SK-N-SH treated with all-trans-retinoic acid at 6 μM for 48 hours (cell line): Measurements from ENCODE around the gene GRAMD1B.

Experiments used
- ATAC-seq: fragments of 200-7000 bp; cut with Tn5 transposase; 3 replicates; pipeline ENCODE4 v1.9.1; 2020; ENCODE audit warnings: mild to moderate bottlenecking, moderate library complexity
- ARNTL ChIP-seq: fragments of 450-650 bp; formaldehyde crosslinking; IDR thresholded peaks from 2 replicates; pipeline ENCODE4 v1.5.0; 2020; ENCODE audit warnings: low read depth, mild to moderate bottlenecking, moderate library complexity, borderline replicate concordance
- BACH2 ChIP-seq: fragments of 250-450 bp; sonication (Bioruptor Pico); IDR thresholded peaks from 2 replicates; pipeline ENCODE4 v1.9.0; 2021; ENCODE audit warnings: mild to moderate bottlenecking, borderline replicate concordance
- CREB5 ChIP-seq: fragments of 250-450 bp; sonication (Bioruptor Pico); IDR thresholded peaks from 2 replicates; pipeline ENCODE4 v1.5.1; 2020; ENCODE audit warnings: low read depth, mild to moderate bottlenecking, moderate library complexity
- CSDC2 ChIP-seq: fragments of 250-450 bp; sonication (Bioruptor Pico); IDR thresholded peaks from 2 replicates; pipeline ENCODE4 v1.5.0; 2020; ENCODE audit warnings: mild to moderate bottlenecking, moderate library complexity
- ESRRG ChIP-seq: fragments of 250-450 bp; sonication (Bioruptor Pico); IDR thresholded peaks from 2 replicates; pipeline ENCODE4 v1.6.1; 2021; ENCODE audit warnings: mild to moderate bottlenecking
- GLIS3 ChIP-seq: fragments of 250-450 bp; sonication (Bioruptor Pico); IDR thresholded peaks from 2 replicates; pipeline ENCODE4 v1.5.0; 2020; ENCODE audit warnings: mild to moderate bottlenecking, moderate library complexity
- ISL1 ChIP-seq: fragments of 250-450 bp; sonication (Bioruptor Pico); IDR thresholded peaks from 2 replicates; pipeline ENCODE4 v2.1.2; 2022; ENCODE audit warnings: mild to moderate bottlenecking, moderate library complexity
- OSR1 ChIP-seq: fragments of 250-450 bp; sonication (Bioruptor Pico); IDR thresholded peaks from 2 replicates; pipeline ENCODE4 v1.8.0; 2022; ENCODE audit warnings: moderate library complexity, mild to moderate bottlenecking, inconsistent platforms
- PATZ1 ChIP-seq: fragments of 250-450 bp; sonication (Bioruptor Pico); IDR thresholded peaks from 2 replicates; pipeline ENCODE4 v1.8.0; 2020; ENCODE audit warnings: mild to moderate bottlenecking, moderate library complexity, borderline replicate concordance
- PPARA ChIP-seq: fragments of 250-450 bp; sonication (Bioruptor Pico); IDR thresholded peaks from 2 replicates; pipeline ENCODE4 v1.5.0; 2020; ENCODE audit warnings: mild to moderate bottlenecking, borderline replicate concordance
- RARB ChIP-seq: fragments of 250-450 bp; sonication (Bioruptor Pico); IDR thresholded peaks from 2 replicates; pipeline ENCODE4 v1.8.0; 2021; ENCODE audit warnings: mild to moderate bottlenecking, moderate library complexity
- SNAI2 ChIP-seq: fragments of 250-450 bp; sonication (Bioruptor Pico); IDR thresholded peaks from 2 replicates; pipeline ENCODE4 v1.5.0; 2020; ENCODE audit warnings: mild to moderate bottlenecking, moderate library complexity
- TCF4 ChIP-seq: fragments of 250-450 bp; sonication (Bioruptor Pico); IDR thresholded peaks from 2 replicates; pipeline ENCODE4 v1.8.0; 2021; ENCODE audit warnings: mild to moderate bottlenecking, moderate library complexity, borderline replicate concordance
- TOX ChIP-seq: fragments of 250-450 bp; sonication (Bioruptor Pico); IDR thresholded peaks from 2 replicates; pipeline ENCODE4 v1.8.0; 2021; ENCODE audit warnings: mild to moderate bottlenecking, moderate library complexity, borderline replicate concordance
- ZC3H10 ChIP-seq: fragments of 250-450 bp; sonication (Bioruptor Pico); IDR thresholded peaks from 2 replicates; pipeline ENCODE4 v1.5.1; 2021; ENCODE audit warnings: mild to moderate bottlenecking, moderate library complexity
- ZFP3 ChIP-seq: fragments of 250-450 bp; sonication (Bioruptor Pico); IDR thresholded peaks from 2 replicates; pipeline ENCODE4 v1.5.0; 2020; ENCODE audit warnings: mild to moderate bottlenecking, moderate library complexity
- ZFP30 ChIP-seq: fragments of 450-650 bp; formaldehyde crosslinking; IDR thresholded peaks from 2 replicates; pipeline ENCODE4 v1.5.0; 2022; ENCODE audit warnings: mild to moderate bottlenecking, moderate library complexity
- ZNF565 ChIP-seq: fragments of 450-650 bp; formaldehyde crosslinking; conservative IDR thresholded peaks from 2 replicates; pipeline ENCODE4 v1.5.0; 2020; ENCODE audit warnings: low read depth, mild to moderate bottlenecking, moderate library complexity
- ZNF8 ChIP-seq: fragments of 450-650 bp; formaldehyde crosslinking; IDR thresholded peaks from 2 replicates; pipeline ENCODE4 v1.5.0; 2020; ENCODE audit warnings: mild to moderate bottlenecking, moderate library complexity
- TF ChIP-seq, protein P1 (sequence below): fragments of 250-450 bp; sonication (Bioruptor Pico); IDR thresholded peaks from 2 replicates; pipeline ENCODE4 v1.5.1; 2021; ENCODE audit warnings: mild to moderate bottlenecking, moderate library complexity
- TF ChIP-seq, protein P2 (sequence below): fragments of 250-450 bp; sonication (Bioruptor Pico); IDR thresholded peaks from 2 replicates; pipeline ENCODE4 v1.8.0; 2021; ENCODE audit warnings: low read depth, mild to moderate bottlenecking, moderate library complexity, borderline replicate concordance

Gene GRAMD1B

DNA sequence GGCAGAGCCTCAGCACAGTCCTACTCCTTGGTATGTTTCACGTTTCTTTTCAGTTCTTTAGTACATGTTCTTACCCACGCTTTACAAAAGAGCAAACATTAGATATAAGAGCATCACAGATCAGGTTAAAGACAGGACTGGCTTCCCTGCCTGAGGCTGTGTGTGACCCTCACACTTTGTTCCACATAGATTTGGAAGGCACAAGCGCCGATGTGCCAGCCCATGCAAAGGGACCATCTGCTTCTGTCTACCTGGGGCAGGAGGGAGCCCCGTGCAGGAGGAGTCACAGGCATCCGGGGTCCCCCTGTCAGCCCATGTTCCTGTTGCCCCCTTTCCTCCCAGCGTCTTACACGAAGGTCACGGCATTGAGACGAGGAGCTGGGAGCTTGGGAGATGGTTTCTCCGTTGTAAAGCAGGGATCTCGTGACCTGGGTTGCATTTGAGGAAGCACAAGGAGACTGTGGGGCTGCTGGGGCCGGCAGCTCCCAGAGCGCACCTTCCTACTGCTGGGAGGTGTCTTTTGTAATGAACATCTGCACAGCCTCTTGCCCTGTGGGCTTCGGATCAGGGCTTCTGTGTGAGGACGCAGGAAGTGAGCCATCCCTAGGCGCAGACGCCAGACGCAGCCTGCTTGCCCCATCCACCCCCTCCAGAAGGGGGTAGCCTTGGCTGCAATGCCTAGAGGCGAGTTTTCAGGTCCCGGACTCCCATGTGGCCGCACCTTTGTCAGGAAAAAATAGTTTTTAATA, 151.8 kb downstream of the GRAMD1B start:
- no peak for ATAC-seq
- TF ChIP-seq PATZ1 (CRISPR knock-in tag) (no peak), TOX (no peak), ISL1 (CRISPR knock-in tag) (no peak), ZFP30 (CRISPR knock-in tag) (no peak), ZNF565 (CRISPR knock-in tag) (no peak), ESRRG (no peak), CREB5 (no peak), ZC3H10 (no peak), ARNTL (CRISPR knock-in tag) (no peak)

DNA sequence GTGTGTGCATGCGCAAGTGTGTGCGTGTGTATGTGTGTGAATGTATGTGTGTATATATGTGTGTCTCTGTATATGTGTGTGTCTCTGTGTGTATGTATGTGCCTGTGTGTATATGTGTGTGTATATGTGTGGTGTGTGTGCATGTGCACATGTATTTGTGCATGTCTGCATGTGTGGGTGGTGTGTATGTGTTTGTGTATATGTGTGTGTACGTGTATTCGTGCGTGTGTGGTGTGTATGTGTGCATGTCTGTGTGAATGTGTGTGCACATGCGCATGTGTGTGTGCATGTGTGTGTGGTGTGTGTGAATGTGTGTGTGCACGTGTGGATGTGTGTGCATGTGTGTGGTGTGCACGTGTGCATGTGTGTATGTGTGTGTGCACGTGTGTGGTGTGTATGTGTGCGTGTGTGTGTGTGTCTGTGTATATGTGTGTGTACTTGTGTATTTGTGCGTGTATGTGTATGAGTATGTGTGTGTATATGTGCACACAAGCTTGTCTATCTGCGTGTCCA, 153.0 kb downstream of the GRAMD1B start:
- ATAC-seq = no peak
- no peak for TF ChIP-seq CREB5

GRCh38 chr11:123584186-123584585, 154.1 kb downstream of the GRAMD1B start:
- TF ChIP-seq BACH2 (CRISPR knock-in tag) (no peak), ZFP30 (CRISPR knock-in tag) (no peak), ZNF8 (CRISPR knock-in tag) (no peak)
- no peak for ATAC-seq

DNA sequence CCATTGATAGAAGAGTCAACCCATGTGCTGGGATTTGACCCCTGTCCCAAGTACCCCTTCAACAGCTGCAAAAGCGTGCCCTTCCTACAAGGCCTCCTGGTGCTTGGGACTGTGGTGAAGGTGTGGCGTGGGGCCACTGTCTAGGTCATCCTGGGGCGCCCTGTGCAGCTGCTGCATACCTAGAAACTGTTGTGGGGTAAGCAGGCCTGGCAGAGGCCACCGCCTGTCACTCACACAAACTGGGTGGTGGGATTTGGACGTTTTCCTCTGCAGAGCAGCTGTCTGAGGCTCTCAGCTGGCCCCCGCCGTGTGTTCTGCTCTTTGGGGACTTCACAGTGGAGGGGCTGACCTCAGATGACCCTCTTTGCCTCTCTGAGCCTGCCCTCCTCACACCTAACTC, 154.7 kb downstream of the GRAMD1B start:
- ATAC-seq = no peak
- TF ChIP-seq SNAI2 (CRISPR knock-in tag) = no peak
- no peak for TF ChIP-seq ESRRG
- TF ChIP-seq ZFP3 = no peak
- TF ChIP-seq, protein P1, sequence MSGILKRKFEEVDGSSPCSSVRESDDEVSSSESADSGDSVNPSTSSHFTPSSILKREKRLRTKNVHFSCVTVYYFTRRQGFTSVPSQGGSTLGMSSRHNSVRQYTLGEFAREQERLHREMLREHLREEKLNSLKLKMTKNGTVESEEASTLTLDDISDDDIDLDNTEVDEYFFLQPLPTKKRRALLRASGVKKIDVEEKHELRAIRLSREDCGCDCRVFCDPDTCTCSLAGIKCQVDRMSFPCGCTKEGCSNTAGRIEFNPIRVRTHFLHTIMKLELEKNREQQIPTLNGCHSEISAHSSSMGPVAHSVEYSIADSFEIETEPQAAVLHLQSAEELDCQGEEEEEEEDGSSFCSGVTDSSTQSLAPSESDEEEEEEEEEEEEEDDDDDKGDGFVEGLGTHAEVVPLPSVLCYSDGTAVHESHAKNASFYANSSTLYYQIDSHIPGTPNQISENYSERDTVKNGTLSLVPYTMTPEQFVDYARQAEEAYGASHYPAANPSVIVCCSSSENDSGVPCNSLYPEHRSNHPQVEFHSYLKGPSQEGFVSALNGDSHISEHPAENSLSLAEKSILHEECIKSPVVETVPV (CRISPR knock-in tag) = no peak
- TF ChIP-seq PPARA = no peak
- no peak for TF ChIP-seq CREB5
- no peak for TF ChIP-seq OSR1 (CRISPR knock-in tag)
- TF ChIP-seq, protein P2, sequence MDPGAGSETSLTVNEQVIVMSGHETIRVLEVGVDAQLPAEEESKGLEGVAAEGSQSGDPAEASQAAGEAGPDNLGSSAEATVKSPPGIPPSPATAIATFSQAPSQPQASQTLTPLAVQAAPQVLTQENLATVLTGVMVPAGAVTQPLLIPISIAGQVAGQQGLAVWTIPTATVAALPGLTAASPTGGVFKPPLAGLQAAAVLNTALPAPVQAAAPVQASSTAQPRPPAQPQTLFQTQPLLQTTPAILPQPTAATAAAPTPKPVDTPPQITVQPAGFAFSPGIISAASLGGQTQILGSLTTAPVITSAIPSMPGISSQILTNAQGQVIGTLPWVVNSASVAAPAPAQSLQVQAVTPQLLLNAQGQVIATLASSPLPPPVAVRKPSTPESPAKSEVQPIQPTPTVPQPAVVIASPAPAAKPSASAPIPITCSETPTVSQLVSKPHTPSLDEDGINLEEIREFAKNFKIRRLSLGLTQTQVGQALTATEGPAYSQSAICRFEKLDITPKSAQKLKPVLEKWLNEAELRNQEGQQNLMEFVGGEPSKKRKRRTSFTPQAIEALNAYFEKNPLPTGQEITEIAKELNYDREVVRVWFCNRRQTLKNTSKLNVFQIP (CRISPR knock-in tag) = no peak
- no peak for TF ChIP-seq GLIS3
- no peak for TF ChIP-seq CSDC2 (CRISPR knock-in tag)
- no peak for TF ChIP-seq TCF4 (CRISPR knock-in tag)
- no peak for TF ChIP-seq RARB (CRISPR knock-in tag)
- no peak for TF ChIP-seq ARNTL (CRISPR knock-in tag)
